NCI-H128 (cell line): Measurements from ENCODE around the gene LTV1.
"Not testable (repeated sequence)": the region's sequence is repeated elsewhere in the genome, so short reads cannot be mapped to it uniquely, and the experiment has no call there.

Source experiments
- DNase-seq: peaks from one replicate; lab custom pipeline; 2025; ENCODE audit not compliant: unreplicated experiment; lab: John Stamatoyannopoulos, UW

Gene LTV1

GRCh38 chr6:143842461-143842901 is 657 bp upstream of the LTV1 start:
- no peak for DNase-seq

GRCh38 chr6:143843677-143843999 is 500 bp downstream of the LTV1 start:
- DNase-seq = no peak

- DNase-seq = no peak
Observed at GRCh38 chr6:143844006-143844405, 868 bp downstream of the LTV1 start.

GRCh38 chr6:143845033-143845432 is 1.9 kb downstream of the LTV1 start:
- no peak for DNase-seq

GRCh38 chr6:143851706-143852105 is 8.6 kb downstream of the LTV1 start:
- not testable (repeated sequence) for DNase-seq

GRCh38 chr6:143855057-143855456 is 11.9 kb downstream of the LTV1 start:
- DNase-seq = not testable (repeated sequence)

GRCh38 chr6:143856762-143857161 is 13.6 kb downstream of the LTV1 start:
- not testable (repeated sequence) for DNase-seq

- no peak for DNase-seq
Observed at GRCh38 chr6:143857651-143858050, 14.5 kb downstream of the LTV1 start.

- DNase-seq = no peak
Observed at GRCh38 chr6:143859891-143860660, 16.9 kb downstream of the LTV1 start.

GRCh38 chr6:143863771-143864170 is 20.6 kb downstream of the LTV1 start:
- DNase-seq = no peak

GRCh38 chr6:143864234-143864633 is 21.1 kb downstream of the LTV1 start, which contains the start of gene ZC2HC1B:
TSS of gene ZC2HC1B (plus strand) at chr6:143864474. CDS start at chr6:143864540, 66 bp downstream.
- no peak for DNase-seq

GRCh38 chr6:143867236-143867635 is 24.1 kb downstream of the LTV1 start:
- no peak for DNase-seq

GRCh38 chr6:143868808-143869207 is 25.7 kb downstream of the LTV1 start:
- not testable (repeated sequence) for DNase-seq

GRCh38 chr6:143871202-143871730 is 28.1 kb downstream of the LTV1 start:
- not testable (repeated sequence) for DNase-seq

GRCh38 chr6:143872201-143872600 is 29.1 kb downstream of the LTV1 start:
- DNase-seq = no peak

- DNase-seq = not testable (repeated sequence)
Observed at GRCh38 chr6:143873600-143873999, 30.5 kb downstream of the LTV1 start.

- not testable (repeated sequence) for DNase-seq
Observed at GRCh38 chr6:143874503-143874902, 31.4 kb downstream of the LTV1 start.

- no peak for DNase-seq
Observed at GRCh38 chr6:143877584-143878271, 34.6 kb downstream of the LTV1 start.

GRCh38 chr6:143878272-143878760 is 35.2 kb downstream of the LTV1 start:
- no peak for DNase-seq

GRCh38 chr6:143880412-143880811 is 37.3 kb downstream of the LTV1 start:
- no peak for DNase-seq

- no peak for DNase-seq
Observed at GRCh38 chr6:143882401-143882930, 39.3 kb downstream of the LTV1 start.
